Measurements from ENCODE around the gene CYP2C9. TPM values are rescaled to one million over a fixed set of nuclear protein-coding genes. Genes with fewer than 3 reads are reported as not detected.
"Not testable (repeated sequence)": the region's sequence is repeated elsewhere in the genome, so short reads cannot be mapped to it uniquely, and the experiment has no call there.

Gene CYP2C9
- total RNA-seq, 1 experiment from 2014 or later = not detected

GRCh38 chr10:94902080-94902479, 36.4 kb upstream of the CYP2C9 start:
- no peak for DNase-seq
- H3K4me1 ChIP-seq (replicated peaks; ENCODE audit: insufficient read depth) = no peaks in the 10 kb centered on the region
- no peak overlapping the region for H3K27ac ChIP-seq
- no peaks in the 10 kb centered on the region for H3K9me3 ChIP-seq (ENCODE audit: insufficient read depth, low read depth)
- no peaks in the 10 kb centered on the region for H3K27me3 ChIP-seq (ENCODE audit: insufficient read depth, low read depth)
- no peak overlapping the region for H3K4me3 ChIP-seq
- H2AFZ ChIP-seq = no peak overlapping the region
- intact Hi-C loops (cut with micrococcal nuclease; ENCODE audit: unreplicated experiment) = no loop called here
- no peaks in the 10 kb centered on the region for H4K20me1 ChIP-seq (ENCODE audit: insufficient read depth)
- no peak overlapping the region for H3K4me2 ChIP-seq
- BruUV-seq (replicated peaks) = no TSS peak
- ChIA-PET CTCF (no interaction called here), POLR2A (ENCODE audit: unreplicated experiment) (no interaction called here)
- H3K9me2 ChIP-seq (ENCODE audit: insufficient read depth) = no peaks in the 10 kb centered on the region
- TF ChIP-seq CTCF (conservative IDR thresholded peaks at IDR 0.05) (no peak), EZH2 (IDR thresholded peaks at IDR 0.05; ENCODE audit: low read depth) (no peak)
- no peaks in the 10 kb centered on the region for H3K79me2 ChIP-seq (ENCODE audit: low read depth)
- no peaks in the 10 kb centered on the region for H3K36me3 ChIP-seq (ENCODE audit: low read depth)
- no peaks in the 10 kb centered on the region for H3F3A ChIP-seq (ENCODE audit: insufficient read depth, low read depth)

- no peaks in the 10 kb centered on the region for H4K20me1 ChIP-seq (ENCODE audit: insufficient read depth)
- no peaks in the 10 kb centered on the region for H3K36me3 ChIP-seq (ENCODE audit: low read depth)
- no peak overlapping the region for H2AFZ ChIP-seq
- no peaks in the 10 kb centered on the region for H3K4me1 ChIP-seq (replicated peaks; ENCODE audit: insufficient read depth)
- no peaks in the 10 kb centered on the region for H3F3A ChIP-seq (ENCODE audit: insufficient read depth, low read depth)
- no peak overlapping the region for H3K4me2 ChIP-seq
- ChIA-PET CTCF (no interaction called here), POLR2A (ENCODE audit: unreplicated experiment) (no interaction called here)
- no peaks in the 10 kb centered on the region for H3K9me2 ChIP-seq (ENCODE audit: insufficient read depth)
- no TSS peak for BruUV-seq (replicated peaks)
- H3K9me3 ChIP-seq (ENCODE audit: insufficient read depth, low read depth) = no peaks in the 10 kb centered on the region
- no peaks in the 10 kb centered on the region for H3K27me3 ChIP-seq (ENCODE audit: insufficient read depth, low read depth)
- intact Hi-C loops (cut with micrococcal nuclease; ENCODE audit: unreplicated experiment) = no loop called here
- H3K79me2 ChIP-seq (ENCODE audit: low read depth) = no peaks in the 10 kb centered on the region
- no peak overlapping the region for H3K4me3 ChIP-seq
- no peak for DNase-seq
- TF ChIP-seq EZH2 (IDR thresholded peaks at IDR 0.05; ENCODE audit: low read depth) (no peak), CTCF (conservative IDR thresholded peaks at IDR 0.05) (no peak)
- no peak overlapping the region for H3K27ac ChIP-seq
These were observed 35.9 kb upstream of the CYP2C9 start for GRCh38 chr10:94902570-94902969.

GRCh38 chr10:94904506-94905148, 33.8 kb upstream of the CYP2C9 start:
- H3K9me2 ChIP-seq (ENCODE audit: insufficient read depth); H3F3A ChIP-seq (ENCODE audit: insufficient read depth, low read depth); CTCF ChIA-PET; H3K4me1 ChIP-seq (replicated peaks; ENCODE audit: insufficient read depth); H3K27ac ChIP-seq; H3K36me3 ChIP-seq (ENCODE audit: low read depth); H3K79me2 ChIP-seq (ENCODE audit: low read depth); intact Hi-C loops (cut with micrococcal nuclease; ENCODE audit: unreplicated experiment); H3K27me3 ChIP-seq (ENCODE audit: insufficient read depth, low read depth); H2AFZ ChIP-seq; DNase-seq; H3K4me2 ChIP-seq; H3K4me3 ChIP-seq; BruUV-seq (replicated peaks); H4K20me1 ChIP-seq (ENCODE audit: insufficient read depth); H3K9me3 ChIP-seq (ENCODE audit: insufficient read depth, low read depth); POLR2A ChIA-PET (ENCODE audit: unreplicated experiment): not testable (repeated sequence)

GRCh38 chr10:94916423-94916822, 22.0 kb upstream of the CYP2C9 start:
- ChIA-PET CTCF (no interaction called here), POLR2A (ENCODE audit: unreplicated experiment) (no interaction called here)
- no peaks in the 10 kb centered on the region for H3K9me2 ChIP-seq (ENCODE audit: insufficient read depth)
- H3K9me3 ChIP-seq (ENCODE audit: insufficient read depth, low read depth) = no peaks in the 10 kb centered on the region
- no peak overlapping the region for H3K27ac ChIP-seq
- no peaks in the 10 kb centered on the region for H3K36me3 ChIP-seq (ENCODE audit: low read depth)
- TF ChIP-seq CTCF (conservative IDR thresholded peaks at IDR 0.05) = no peak
- TF ChIP-seq EZH2 (IDR thresholded peaks at IDR 0.05; ENCODE audit: low read depth) = no peak
- no peak overlapping the region for H3K4me2 ChIP-seq
- no peak for DNase-seq
- no peaks in the 10 kb centered on the region for H3K4me1 ChIP-seq (replicated peaks; ENCODE audit: insufficient read depth)
- H3K27me3 ChIP-seq (ENCODE audit: insufficient read depth, low read depth) = no peaks in the 10 kb centered on the region
- H3K4me3 ChIP-seq = no peak overlapping the region
- no peaks in the 10 kb centered on the region for H4K20me1 ChIP-seq (ENCODE audit: insufficient read depth)
- BruUV-seq (replicated peaks) = no TSS peak
- H3F3A ChIP-seq (ENCODE audit: insufficient read depth, low read depth) = no peaks in the 10 kb centered on the region
- no peaks in the 10 kb centered on the region for H3K79me2 ChIP-seq (ENCODE audit: low read depth)
- no peak overlapping the region for H2AFZ ChIP-seq
- intact Hi-C loops (cut with micrococcal nuclease; ENCODE audit: unreplicated experiment) = no loop called here
